Activated CD4-positive, alpha-beta T cell treated with anti-CD3 and anti-CD28 coated beads, Interleukin-2, amount 10 ng/mL, durations not matched to agents 7 days and 5 days (primary cell): Measurements from ENCODE around the gene UBE2Q1. TPM values are rescaled to one million over a fixed set of nuclear protein-coding genes. Genes with fewer than 3 reads are reported as not detected.

Experiments used
- CTCF ChIA-PET: fragments of 350-600 bp; sonication (Branson Sonifier 250); formaldehyde crosslinking; loops from one replicate; lab custom pipeline; 2021; ENCODE audit warnings: antibody characterized with exemption; lab: Charles Lee
- POLR2A ChIA-PET: fragments of 350-600 bp; sonication (Branson Sonifier 250); formaldehyde crosslinking; loops from one replicate; lab custom pipeline; 2021; ENCODE audit warnings: antibody characterized with exemption; lab: Charles Lee
- DNase-seq: peaks from one replicate; pipeline ENCODE4 v3.0.0-alpha.2; 2020
- H3K27ac Mint-ChIP-seq: one replicate; pipeline ENCODE4 v1.8.0; 2021; ENCODE audit warnings: mild to moderate bottlenecking, moderate library complexity, mixed read lengths
- H3K27me3 Mint-ChIP-seq: one replicate; pipeline ENCODE4 v1.8.0; 2021; ENCODE audit warnings: mixed read lengths
- H3K36me3 Mint-ChIP-seq: one replicate; pipeline ENCODE4 v1.8.0; 2021; ENCODE audit warnings: low read depth, mixed read lengths
- H3K4me1 Mint-ChIP-seq: one replicate; pipeline ENCODE4 v1.8.0; 2021; ENCODE audit warnings: mixed read lengths
- H3K4me3 Mint-ChIP-seq: one replicate; pipeline ENCODE4 v1.8.0; 2021; ENCODE audit warnings: mild to moderate bottlenecking, moderate library complexity, mixed read lengths
- H3K9me3 Mint-ChIP-seq: one replicate; pipeline ENCODE4 v1.8.0; 2021; ENCODE audit warnings: mixed read lengths
- total RNA-seq, 2 experiments: library from RNA; stranded (reverse); gene quantifications; one replicate each; pipeline ENCODE4 v1.2.3, GENCODE V29; 2021

The UBE2Q1 gene
- total RNA-seq, 2 experiments from 2014 or later = 106 to 131 TPM

DNA sequence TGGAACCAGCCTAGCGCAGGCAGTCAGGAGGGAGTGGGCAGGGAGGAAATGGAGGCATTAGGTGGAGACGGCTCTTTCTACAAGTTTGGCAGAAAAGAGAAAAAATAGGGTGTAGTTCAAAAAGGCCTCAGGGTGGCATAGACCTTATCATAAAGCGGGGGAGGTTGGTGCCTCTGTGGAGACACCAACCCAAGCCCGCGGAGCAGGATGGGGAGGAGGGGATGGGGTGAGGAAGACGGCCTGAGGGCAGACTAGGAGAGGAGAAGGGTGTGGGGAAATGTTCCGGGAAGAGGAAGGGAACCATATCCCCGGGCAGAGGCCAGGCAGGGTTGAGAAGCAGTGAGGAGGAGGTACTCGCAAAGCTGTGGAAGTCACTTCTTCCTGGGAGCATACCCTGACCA, 38.9 kb downstream of the UBE2Q1 start:
- ChIA-PET CTCF (interaction anchor here (1.2 to 1.7 kb wide), 2 partner anchors 27 to 39 kb away, joined by 3 to 4 read pairs; no protein-coding TSS in a partner anchor), POLR2A (no interaction called here)
- peaks cover 32% of the 10 kb centered on the region for H3K27me3 Mint-ChIP-seq
- DNase-seq = no peak
- no peak overlapping the region for H3K4me3 Mint-ChIP-seq
- H3K9me3 Mint-ChIP-seq = no peaks in the 10 kb centered on the region
- H3K27ac Mint-ChIP-seq = no peak overlapping the region
- no peaks in the 10 kb centered on the region for H3K4me1 Mint-ChIP-seq
- no peaks in the 10 kb centered on the region for H3K36me3 Mint-ChIP-seq

DNA sequence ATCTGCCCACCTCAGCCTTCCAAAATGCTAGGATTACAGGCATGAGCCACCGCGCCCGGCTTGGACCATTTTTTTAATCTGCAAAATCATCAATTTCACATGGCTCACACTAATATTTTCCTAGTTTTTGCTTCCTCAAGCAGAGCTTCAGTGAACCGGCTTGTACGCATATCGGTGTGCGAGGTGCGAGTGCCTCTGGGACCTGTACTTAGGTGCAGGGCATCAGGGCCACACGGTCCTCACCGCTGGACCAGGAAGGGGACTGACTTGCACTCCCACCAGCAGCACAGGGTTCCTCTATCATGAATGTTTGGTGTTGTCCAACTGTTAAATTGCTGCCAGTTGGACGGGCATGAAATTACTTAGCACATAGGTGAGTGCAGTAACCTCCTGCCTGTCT, 40.8 kb downstream of the UBE2Q1 start:
- Mint-ChIP-seq H3K9me3 (no peaks in the 10 kb centered on the region), H3K36me3 (no peaks in the 10 kb centered on the region), H3K27me3 (peaks cover 29% of the 10 kb centered on the region), H3K27ac (no peak overlapping the region), H3K4me1 (no peaks in the 10 kb centered on the region), H3K4me3 (no peak overlapping the region)
- CTCF ChIA-PET = interaction anchor here (0.6 to 1.4 kb wide), 2 partner anchors 12 kb away, joined by 3 to 4 read pairs; no protein-coding TSS in a partner anchor
- DNase-seq = no peak
- POLR2A ChIA-PET = interaction anchor here (0.7 kb wide), 1 partner anchor 149 kb away, joined by 5 read pairs; no protein-coding TSS in a partner anchor

DNA sequence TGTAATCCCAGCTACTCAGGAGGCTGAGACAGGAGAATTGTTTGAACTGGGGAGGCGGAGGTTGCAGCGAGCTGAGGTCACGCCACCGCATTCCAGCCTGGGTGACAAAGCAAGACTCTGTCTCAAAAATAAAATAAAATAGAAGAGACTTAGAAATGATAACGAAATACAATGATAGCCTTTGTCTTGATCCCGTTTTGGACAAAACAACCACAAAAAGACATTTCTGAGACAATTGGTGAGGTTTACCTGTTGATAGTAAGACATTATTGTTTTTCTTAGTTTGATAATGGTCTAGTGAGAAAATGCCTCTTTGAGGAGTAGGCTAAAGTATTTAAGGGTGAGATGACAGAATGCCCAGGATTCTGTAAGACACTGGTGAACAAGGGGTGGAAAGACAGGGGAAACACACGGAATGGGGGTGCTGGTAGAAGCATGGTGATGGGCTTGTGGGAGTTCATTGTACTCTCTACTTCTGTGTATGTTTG, 44.4 kb downstream of the UBE2Q1 start:
- POLR2A ChIA-PET = no interaction called here

DNA sequence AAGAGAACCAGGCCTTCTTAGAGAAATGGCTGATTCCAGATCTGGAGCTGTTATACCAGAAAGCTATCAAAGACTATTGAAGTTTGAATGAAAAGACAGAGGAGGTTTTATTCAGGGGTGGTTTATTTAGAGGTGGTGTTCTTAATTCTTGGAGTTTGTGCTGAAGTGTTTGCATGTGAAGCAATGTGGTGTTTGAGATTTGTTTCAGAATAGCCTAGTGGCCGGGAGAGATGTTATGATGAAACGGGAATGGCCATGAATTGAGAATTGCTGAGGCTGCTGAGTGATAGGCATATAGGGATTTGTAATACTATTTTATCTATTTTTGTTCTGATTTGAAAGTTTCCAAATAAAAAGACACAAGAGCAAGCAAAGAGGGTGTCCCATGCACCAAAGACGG, 45.7 kb downstream of the UBE2Q1 start:
- H3K9me3 Mint-ChIP-seq = no peaks in the 10 kb centered on the region
- H3K27me3 Mint-ChIP-seq = peaks cover 45% of the 10 kb centered on the region
- H3K36me3 Mint-ChIP-seq = no peaks in the 10 kb centered on the region
- ChIA-PET CTCF (interaction anchor here (0.7 kb wide), 1 partner anchor 9 kb away, joined by 3 read pairs; no protein-coding TSS in a partner anchor), POLR2A (no interaction called here)
- H3K4me1 Mint-ChIP-seq = no peaks in the 10 kb centered on the region
- H3K27ac Mint-ChIP-seq = no peak overlapping the region
- DNase-seq = no peak
- H3K4me3 Mint-ChIP-seq = no peak overlapping the region

More for the DNA sequence above, 44.4 kb downstream of the UBE2Q1 start:
- H3K27me3 Mint-ChIP-seq = peaks cover 35% of the 10 kb centered on the region
- H3K36me3 Mint-ChIP-seq = no peaks in the 10 kb centered on the region
- CTCF ChIA-PET = interaction anchor here (0.9 kb wide), 1 partner anchor 36 kb away, joined by 3 read pairs; no protein-coding TSS in a partner anchor
- no peaks in the 10 kb centered on the region for H3K4me1 Mint-ChIP-seq
- no peak overlapping the region for H3K27ac Mint-ChIP-seq
- DNase-seq = no peak
- no peak overlapping the region for H3K4me3 Mint-ChIP-seq
- H3K9me3 Mint-ChIP-seq = no peaks in the 10 kb centered on the region

DNA sequence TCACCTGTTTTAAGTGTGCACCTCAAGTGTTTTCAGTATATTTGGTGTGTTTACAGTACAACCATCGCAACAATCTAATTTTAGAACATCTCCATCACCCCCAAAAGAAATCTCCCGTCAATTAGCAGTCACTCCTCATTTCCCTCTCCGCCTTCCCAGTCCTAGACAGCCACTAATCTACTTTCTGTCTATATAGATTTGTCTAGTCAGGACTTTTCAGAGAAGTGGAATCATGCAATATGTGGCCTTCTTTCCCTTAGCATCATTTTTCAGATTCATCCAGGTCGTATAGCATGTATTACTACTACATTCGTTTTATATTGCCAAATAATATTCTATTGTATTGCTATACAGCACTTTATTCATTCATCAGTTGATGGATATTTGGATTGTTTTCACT, 54.6 kb downstream of the UBE2Q1 start:
- peaks cover 78% of the 10 kb centered on the region for H3K27me3 Mint-ChIP-seq
- H3K9me3 Mint-ChIP-seq = no peaks in the 10 kb centered on the region
- POLR2A ChIA-PET = no interaction called here
- no peak for DNase-seq
- peaks cover 4% of the 10 kb centered on the region for H3K4me1 Mint-ChIP-seq
- H3K27ac Mint-ChIP-seq = no peak overlapping the region
- CTCF ChIA-PET = no interaction called here
- H3K36me3 Mint-ChIP-seq = peaks cover 6% of the 10 kb centered on the region
- H3K4me3 Mint-ChIP-seq = no peak overlapping the region

DNA sequence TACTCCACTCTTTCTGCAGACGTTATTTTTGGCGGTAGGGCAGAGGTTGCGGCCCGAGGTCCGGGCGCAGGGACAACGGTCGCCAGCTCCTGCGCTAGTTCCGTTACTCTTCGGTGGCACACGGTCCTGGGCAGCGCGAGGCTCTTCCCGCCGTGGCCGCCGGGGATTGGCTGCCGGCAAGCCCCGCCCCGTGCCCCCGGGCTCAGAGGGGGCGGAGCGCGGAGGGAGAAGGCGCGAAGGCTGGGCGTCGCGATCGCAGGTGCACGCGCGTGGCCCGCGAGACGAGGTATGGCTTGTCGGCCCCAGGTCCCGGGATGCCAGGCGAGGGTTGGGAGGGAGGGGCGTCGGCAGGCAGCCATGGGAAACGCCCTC, 55.7 kb downstream of the UBE2Q1 start:
- POLR2A ChIA-PET = no interaction called here
- peaks cover 6% of the 10 kb centered on the region for H3K36me3 Mint-ChIP-seq
- H3K4me3 Mint-ChIP-seq = no peak overlapping the region
- H3K9me3 Mint-ChIP-seq = no peaks in the 10 kb centered on the region
- no peak overlapping the region for H3K27ac Mint-ChIP-seq
- peaks cover 72% of the 10 kb centered on the region for H3K27me3 Mint-ChIP-seq
- H3K4me1 Mint-ChIP-seq = peaks cover 4% of the 10 kb centered on the region
- DNase-seq = no peak
- CTCF ChIA-PET = interaction anchor here (1.3 kb wide), 1 partner anchor 44 kb away, joined by 3 read pairs; no protein-coding TSS in a partner anchor

DNA sequence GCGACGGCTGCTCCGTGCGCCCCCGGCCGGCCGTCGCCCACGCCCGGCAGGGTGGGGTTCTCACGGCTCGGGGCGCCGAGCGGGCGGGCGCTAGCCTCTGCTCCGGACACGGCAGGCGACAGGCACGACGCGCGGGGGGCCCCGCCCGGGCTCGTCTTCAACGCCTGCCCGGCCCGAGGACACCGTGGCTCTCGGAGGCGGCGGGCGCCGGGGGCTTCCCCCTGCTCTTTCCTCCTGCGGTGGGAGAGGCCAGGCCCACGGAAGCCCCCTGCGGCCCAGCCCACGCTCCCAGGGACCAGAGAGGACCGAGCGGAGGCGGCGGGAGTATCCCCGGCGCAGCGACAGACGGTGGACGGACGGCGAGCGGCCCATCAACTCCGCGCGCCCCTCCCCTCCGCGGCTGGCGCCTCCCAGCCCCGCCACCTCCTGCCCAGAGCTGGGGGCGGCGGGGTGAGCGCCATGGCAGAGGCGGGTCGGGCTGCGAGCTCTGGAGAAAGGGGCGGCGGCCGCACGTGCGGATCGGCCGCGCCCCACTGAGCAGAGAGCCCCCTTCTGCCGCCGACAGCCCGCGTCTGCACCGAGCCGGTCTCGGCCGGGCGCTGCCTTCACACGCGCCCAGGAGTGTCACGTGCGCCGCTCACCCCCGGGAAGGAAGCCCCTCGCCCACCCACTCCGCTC, 56.3 kb downstream of the UBE2Q1 start, which contains the start of the genes SHE and TDRD10:
Gene SHE (minus strand): TSS at position 347 of the 678 bp plus-strand sequence. CDS start 386 bp downstream, outside the sequence.
Gene TDRD10 (plus strand): TSS at position 154 of the 678 bp plus-strand sequence. CDS start 4,685 bp downstream, outside the sequence.
- no peak within 1 kb of the TSS for H3K27ac Mint-ChIP-seq
- H3K36me3 Mint-ChIP-seq = peaks cover 6% of the 10 kb centered on the region
- ChIA-PET CTCF (interaction anchor here (1.3 kb wide), 1 partner anchor 44 kb away, joined by 3 read pairs; no protein-coding TSS in a partner anchor), POLR2A (no interaction called here)
- H3K4me1 Mint-ChIP-seq = peaks cover 5% of the 10 kb centered on the region
- no peaks in the 10 kb centered on the region for H3K9me3 Mint-ChIP-seq
- H3K27me3 Mint-ChIP-seq = peaks cover 67% of the 10 kb centered on the region
- H3K4me3 Mint-ChIP-seq = no peak within 1 kb of the TSS
- DNase-seq = no peak

DNA sequence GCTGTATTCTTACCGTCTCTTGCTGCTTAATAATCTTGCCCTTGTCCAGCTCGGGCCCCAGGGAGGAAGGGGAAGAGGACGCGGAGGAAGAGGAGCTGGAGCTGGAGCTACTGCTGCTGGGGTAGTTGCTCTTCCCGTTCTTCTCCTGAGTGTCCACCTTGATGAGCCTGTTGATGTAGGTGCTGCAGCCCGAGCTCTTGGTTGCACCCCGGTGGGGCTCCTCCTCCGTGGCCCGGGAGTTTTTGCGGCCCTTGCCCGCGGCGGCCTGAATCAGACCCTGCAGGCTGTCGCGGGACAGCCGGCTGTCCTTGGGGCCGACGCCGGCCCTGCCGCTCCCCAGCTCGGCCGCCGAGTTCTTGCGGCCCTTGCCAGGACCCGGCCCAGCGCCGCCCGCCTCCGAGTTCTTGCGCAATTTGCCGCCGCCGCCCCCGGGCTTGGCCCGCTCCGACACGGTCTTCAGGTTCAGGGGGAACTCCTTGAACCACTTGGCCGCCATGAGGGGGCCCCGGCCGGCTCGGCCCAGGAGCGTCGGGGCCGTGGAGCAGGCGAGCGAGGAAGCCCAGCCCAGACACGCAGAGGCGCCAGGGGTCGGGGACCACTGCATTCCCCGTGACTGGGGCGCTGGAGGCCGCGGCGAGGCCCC, 56.9 kb downstream of the UBE2Q1 start:
- Mint-ChIP-seq H3K27me3 (peaks cover 64% of the 10 kb centered on the region), H3K4me3 (no peak overlapping the region), H3K36me3 (peaks cover 6% of the 10 kb centered on the region), H3K9me3 (no peaks in the 10 kb centered on the region), H3K4me1 (peaks cover 11% of the 10 kb centered on the region), H3K27ac (no peak overlapping the region)
- ChIA-PET POLR2A (no interaction called here), CTCF (interaction anchor here (1.2 to 1.3 kb wide), 2 partner anchors 22 to 45 kb away, joined by 3 to 4 read pairs; no protein-coding TSS in a partner anchor)
- DNase-seq = no peak

DNA sequence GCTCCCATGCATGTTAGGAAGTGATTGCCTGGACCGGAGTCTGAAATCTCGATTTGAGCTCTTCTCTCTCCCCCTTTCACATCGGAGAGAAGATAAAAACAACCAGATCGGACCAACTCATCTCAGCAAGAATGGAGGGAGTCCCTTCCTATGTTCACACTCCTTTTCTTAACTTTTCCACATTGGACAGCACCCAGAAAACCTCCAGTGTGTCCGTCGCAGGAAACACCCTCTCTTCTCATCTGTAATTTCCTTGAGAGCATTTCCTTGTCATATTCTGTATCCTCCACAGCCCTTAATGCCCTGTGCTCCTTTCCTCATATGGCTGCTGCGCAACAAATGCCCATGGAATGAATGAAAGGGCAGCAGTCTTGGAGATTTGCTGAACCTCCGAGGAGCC, 57.9 kb downstream of the UBE2Q1 start:
- Mint-ChIP-seq H3K4me1 (peaks cover 18% of the 10 kb centered on the region), H3K27me3 (peaks cover 55% of the 10 kb centered on the region), H3K27ac (no peak overlapping the region), H3K36me3 (peaks cover 6% of the 10 kb centered on the region), H3K4me3 (no peak overlapping the region), H3K9me3 (no peaks in the 10 kb centered on the region)
- no peak for DNase-seq
- ChIA-PET CTCF (interaction anchor here (1.0 to 1.2 kb wide), 2 partner anchors 21 to 46 kb away, joined by 3 to 4 read pairs; no protein-coding TSS in a partner anchor), POLR2A (no interaction called here)

DNA sequence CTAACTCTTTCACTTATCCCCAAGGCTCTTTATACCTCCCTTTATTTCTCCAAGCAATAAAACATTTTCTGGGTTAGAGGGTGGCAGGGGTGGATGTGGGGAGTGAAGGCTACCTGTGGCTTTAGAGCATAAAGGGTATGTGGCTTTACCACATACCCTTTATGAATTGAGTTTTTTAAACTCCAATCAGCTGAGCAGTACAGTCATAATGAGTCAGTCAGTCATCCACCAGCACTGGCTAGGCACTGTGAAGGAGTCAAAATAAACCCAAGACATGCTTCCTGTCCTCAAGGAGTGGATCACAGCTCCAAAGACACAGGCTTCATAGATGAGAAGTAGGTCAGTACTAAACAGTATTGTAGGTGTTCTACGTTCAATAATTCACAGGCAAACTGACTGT, 59.0 kb downstream of the UBE2Q1 start:
- Mint-ChIP-seq H3K4me1 (peaks cover 20% of the 10 kb centered on the region), H3K36me3 (peaks cover 6% of the 10 kb centered on the region), H3K27me3 (peaks cover 46% of the 10 kb centered on the region), H3K9me3 (no peaks in the 10 kb centered on the region), H3K4me3 (no peak overlapping the region), H3K27ac (no peak overlapping the region)
- ChIA-PET POLR2A (no interaction called here), CTCF (interaction anchor here (1.0 kb wide), 1 partner anchor 47 kb away, joined by 3 read pairs; no protein-coding TSS in a partner anchor)
- no peak for DNase-seq
